CD4-positive, alpha-beta T cell treated with Interleukin-4 for 4 hours (primary cell): ENCODE results near the gene PTGER4.
A peak's percentile ranks its signal among the peaks of the same experiment; 100 is the strongest.

Source experiments
- DNase-seq: peaks from one replicate; pipeline ENCODE4 v3.0.0-alpha.2; 2020

The PTGER4 gene

DNA sequence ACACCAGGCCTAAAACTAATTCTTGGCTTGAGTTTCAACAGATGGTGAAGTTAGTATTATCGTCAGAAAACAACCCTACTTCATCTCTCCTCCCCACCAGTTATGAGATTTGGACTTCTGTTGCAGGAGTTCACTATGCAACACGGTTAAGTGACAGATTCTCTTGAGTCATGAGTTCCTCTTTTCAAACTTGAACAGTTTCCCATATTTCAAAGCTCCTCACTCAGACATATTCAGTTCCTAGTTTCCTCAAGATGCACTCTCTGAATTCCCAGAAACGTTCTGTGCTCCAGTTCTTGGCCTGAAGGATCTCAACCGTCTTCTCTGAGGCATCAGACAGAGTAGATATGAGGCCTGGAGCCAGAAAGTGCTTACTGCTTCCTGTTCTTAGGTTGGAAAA is 7.3 kb upstream of the PTGER4 start:
- DNase-seq, result no peak

DNA sequence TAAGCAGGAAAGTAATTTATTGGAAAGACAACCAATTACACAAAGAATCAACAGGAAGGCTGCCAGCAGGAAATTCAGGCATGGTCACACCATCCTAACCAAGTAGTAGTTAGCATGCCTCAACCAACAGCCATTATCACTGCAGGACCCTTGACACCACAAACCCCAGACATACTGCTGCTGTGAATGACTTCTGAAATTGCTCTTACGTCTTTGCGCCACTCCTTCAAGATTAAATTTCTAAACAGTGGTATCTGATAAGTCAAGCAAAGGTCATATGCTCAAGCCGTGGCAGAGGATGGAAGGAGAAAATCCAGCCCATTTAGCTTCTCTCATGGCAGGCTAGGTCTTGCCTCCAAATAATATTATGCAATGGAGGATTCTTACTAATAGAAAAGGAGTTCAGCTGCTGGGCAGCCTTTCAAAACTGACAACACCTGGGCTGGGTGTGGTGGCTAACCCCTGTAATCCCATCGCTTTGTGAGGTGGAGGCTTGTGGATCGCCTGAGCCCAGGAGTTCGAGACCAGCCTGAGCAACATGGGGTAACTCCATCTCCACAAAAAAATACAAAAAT is 5.0 kb upstream of the PTGER4 start:
- no peak for DNase-seq

DNA sequence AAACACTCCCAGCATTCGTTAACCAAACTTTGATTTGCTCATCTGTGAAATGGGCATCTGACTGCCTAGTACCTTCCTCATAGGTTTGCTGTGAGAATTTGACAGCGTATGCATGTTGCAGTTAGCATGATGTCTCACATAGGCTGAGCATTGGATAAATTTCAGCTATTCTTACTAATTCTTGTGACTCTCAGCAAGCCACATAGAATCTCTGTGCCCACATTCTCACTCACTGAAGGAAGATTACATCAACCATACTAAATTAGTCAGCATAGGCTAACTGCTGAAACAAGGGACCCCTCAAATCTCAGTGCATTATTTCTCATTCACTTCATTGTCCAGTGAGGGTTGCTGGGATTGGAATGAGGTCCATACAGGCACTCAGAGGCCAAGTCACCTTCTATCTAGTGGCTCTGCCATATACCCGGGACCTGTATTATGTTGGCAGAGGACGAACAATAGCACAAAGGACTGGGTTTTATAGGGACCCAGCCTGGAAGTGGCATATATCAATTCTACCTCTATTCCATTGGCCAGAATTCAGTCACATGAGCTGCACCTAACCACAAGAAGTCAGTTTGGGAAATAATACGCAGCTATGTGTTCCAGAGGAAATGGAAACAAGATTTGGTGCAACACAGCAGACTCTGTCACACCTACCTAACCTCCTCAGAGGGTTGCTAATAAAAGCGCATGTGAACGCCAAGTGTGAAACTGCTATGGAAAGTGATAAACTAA is 4.2 kb upstream of the PTGER4 start:
- DNase-seq, result peak; percentile 61

DNA sequence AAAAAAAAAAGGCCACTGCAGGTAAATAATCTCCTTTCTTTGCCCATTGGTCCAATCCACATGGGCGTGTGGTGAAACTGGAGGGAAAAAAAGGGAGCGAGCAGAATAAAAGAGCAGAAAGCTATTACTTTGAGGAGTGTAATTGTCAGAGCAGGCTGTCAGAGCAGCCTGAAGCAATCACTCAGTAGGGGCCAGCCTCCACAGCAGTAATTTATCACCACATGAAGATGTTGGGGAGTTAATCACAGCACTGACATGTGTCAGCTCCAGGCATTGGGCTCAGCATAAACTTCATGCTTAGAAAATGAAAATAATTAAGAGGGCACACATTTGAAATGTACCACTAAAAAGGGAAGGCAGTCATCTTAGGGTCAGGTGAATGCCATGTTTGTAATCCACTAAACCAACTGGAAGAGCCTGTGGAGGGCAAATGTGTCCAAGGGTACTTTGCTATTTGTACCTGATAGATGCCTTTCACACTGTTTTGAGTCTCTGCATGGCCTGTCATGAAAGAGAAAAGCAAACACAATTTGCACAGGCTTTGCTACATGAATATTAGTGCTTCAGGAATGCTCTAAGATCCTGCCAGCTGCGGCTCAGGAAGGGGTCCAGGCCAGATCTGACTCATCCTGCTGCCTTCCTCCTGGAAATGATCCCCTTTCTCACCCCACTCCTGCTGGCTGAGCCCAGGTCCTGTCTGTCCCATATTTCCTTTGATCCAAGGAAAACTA is 2.9 kb upstream of the PTGER4 start:
- no peak for DNase-seq

DNA sequence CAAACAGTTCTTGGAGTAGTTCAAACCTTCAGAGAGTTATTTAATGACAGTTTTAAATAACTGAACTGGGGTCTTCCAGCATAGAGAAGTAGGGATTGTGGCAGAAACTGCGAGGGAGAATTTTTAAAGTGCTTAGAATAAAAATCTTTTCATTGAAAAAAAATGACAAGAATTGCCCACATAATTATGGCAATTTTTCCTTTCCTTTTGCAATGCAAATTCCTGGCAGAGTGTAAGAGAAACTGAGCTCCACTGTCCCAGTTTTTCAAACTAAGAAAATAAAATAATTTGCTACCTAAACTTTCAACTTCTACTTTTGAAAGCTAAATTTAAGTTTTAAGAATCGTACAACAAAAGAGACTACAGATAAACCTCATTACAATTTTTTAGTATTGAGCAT is 2.3 kb upstream of the PTGER4 start:
- no peak for DNase-seq

DNA sequence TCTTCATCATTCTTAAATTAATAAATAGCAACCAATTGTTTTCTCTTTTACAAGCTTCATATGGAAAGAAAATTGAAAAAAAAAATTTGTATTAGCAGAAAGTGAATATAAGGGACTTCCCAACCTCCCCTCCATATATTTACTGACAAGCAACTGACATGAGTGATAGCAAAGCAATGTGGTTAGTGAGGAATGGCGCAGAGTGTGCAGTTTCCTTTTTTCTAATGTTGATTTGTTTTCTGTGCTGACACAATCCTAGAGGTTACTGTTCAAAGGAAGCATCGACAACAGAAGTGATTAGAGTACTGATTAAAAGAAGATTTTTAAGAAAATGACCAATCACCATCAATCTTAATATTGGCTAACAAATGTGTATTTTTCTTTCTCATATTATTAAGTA is 1.7 kb upstream of the PTGER4 start:
- peak; percentile 70 for DNase-seq

DNA sequence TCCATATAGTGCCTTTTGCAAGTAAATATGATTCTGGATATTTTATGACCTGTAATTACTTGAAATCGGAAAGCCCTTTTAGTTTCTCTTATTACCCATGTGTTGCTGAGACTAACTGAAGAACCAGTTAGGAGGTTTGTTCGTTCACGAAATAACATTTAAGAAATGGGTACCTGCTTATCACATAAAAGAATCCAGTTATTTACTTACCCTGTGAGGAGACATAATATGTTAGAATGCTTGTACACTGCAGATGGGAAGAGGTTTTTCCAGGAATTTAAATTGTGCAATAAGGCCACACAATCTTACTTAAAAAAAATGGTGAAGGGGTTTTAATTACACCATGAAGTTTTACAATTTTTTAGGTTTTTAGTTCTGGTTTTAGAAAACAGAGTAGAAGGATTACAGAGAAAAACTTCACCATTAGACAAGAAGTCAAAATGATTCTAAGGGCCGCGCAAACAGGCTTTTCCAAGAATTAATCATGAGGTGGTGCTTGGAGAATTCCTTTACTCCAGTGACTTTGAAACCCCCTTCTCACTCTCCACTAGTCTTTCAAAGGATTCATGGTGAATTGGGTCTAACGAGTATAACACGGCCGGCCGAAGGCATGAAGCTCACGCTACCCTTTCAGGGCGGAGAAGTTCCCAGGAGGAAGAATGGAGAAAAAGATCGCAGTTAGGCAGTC is 1.1 kb upstream of the PTGER4 start:
- no peak for DNase-seq

DNA sequence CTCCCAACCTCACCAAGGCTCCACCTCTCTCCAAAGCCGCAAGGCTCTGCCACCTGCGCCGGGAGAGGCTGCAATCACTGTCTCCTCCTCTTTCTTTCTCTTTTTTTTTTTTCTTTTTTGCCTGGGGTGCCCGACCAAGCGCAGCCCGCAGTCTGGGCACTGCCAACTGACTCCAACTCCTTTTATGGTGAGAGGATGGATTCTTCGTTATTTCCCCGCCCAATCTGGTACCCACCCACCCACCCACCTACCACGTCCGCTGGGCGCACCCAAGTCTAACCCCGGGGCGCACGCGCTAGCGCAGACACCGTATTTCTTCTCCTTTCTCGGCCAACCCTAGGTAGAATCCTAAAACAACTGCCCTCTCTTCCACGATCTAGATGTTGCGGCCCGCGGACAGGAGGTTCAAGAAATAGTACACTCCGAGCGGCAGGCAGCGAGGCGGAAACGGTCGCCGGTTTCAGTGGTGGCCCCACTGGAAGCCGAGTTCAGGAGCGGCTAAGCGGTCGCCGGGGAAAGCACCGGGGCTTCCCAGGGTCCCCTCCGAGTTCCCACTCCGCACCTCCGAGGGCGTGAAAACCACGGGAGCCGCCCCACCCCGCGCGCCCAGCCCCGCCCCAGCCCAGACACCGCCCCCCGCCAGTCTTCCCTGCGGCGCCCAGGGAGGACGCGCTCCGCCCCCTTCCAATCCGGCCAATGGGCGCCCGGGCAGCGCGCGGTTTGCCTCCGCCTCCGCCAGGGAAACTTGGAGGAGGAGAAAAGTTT is 385 bp upstream of the PTGER4 start:
- peak; percentile 91 for DNase-seq

DNA sequence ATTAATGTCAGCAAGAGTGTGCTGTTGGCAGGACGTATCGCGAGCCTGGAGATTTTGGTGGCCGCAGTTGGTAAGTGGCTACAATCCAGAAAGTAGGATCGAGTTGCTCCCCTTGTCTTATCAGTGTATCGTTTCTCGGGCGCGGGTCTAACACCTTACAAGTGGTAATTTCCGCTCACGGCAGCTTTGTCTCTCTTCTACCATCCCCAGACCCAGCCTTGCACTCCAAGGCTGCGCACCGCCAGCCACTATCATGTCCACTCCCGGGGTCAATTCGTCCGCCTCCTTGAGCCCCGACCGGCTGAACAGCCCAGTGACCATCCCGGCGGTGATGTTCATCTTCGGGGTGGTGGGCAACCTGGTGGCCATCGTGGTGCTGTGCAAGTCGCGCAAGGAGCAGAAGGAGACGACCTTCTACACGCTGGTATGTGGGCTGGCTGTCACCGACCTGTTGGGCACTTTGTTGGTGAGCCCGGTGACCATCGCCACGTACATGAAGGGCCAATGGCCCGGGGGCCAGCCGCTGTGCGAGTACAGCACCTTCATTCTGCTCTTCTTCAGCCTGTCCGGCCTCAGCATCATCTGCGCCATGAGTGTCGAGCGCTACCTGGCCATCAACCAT is 1.1 kb downstream of the PTGER4 start:
- DNase-seq, result peak; percentile 52

DNA sequence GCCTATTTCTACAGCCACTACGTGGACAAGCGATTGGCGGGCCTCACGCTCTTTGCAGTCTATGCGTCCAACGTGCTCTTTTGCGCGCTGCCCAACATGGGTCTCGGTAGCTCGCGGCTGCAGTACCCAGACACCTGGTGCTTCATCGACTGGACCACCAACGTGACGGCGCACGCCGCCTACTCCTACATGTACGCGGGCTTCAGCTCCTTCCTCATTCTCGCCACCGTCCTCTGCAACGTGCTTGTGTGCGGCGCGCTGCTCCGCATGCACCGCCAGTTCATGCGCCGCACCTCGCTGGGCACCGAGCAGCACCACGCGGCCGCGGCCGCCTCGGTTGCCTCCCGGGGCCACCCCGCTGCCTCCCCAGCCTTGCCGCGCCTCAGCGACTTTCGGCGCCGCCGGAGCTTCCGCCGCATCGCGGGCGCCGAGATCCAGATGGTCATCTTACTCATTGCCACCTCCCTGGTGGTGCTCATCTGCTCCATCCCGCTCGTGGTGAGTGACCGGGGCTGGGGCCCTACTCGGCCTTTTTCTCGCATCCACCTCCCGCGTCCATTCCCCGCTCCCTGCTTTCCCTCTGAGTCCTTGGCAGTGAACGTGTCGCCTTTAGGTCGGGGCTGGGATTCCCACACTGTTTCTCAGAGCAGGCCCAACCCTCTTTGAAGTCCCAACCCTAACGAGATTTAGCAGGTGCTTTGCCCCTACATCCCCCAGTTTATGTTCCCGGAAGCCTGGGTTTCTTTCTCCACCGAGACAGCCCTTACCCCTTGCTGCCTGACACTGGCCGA is 1.8 kb downstream of the PTGER4 start:
- peak; percentile 39 for DNase-seq

DNA sequence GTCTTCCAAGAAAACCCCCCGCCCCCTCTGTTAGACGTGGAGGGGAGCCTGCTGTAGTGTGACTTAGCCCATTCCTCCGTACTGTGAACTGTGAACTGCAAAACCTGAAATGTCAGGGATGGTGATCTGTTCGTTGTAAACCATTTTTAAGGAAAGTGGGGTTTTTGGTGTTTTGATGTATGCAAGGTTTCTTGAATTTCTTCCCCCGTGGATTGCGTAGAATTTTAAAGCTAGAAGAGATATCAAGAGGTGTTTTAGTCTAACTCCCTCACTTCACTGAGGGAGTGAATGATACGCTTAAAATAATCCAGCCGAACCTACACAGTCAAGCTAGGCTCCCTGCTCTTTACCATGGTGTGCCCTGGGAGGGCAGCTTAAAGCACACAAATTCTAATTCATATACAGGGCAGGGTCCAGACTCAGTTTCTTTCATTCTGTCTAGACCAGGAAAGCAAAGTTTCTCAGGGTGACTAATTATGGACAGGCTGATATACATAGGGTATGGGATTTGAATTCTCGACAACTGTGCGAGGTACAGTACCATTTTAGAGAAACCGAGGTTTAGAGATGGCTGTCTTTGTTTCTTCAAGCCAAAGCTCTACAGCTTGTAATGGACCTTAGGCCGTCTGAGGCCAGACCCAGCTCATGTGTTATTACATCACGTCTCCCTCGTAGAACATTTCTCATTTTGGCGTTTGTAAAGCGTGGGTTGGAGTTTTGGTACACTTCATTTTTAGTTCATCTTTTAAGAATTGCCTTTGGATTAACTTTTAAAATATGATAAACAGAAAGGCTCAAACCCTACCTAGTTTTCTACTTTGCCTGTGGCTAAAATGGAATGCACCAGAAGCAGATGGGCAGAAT is 2.7 kb downstream of the PTGER4 start:
- no peak for DNase-seq

DNA sequence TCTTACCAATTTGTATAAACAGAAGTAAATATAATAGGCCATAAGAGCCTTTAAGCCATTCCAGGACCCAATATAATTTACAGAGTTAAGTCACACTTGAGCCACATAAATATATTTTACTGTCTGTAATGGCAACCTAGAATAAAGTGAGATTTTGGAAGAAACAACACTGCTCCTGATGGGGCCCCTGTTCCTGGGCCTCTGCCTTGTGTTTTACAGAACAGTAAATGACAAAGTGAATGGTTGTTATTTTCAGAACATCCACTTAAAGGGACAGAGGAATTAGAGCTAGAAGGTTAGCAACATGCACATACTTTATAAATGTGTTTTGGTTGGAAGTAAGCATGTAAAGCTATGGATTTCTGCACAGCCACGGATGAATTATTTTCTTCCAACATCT is 3.6 kb downstream of the PTGER4 start:
- DNase-seq, result no peak

DNA sequence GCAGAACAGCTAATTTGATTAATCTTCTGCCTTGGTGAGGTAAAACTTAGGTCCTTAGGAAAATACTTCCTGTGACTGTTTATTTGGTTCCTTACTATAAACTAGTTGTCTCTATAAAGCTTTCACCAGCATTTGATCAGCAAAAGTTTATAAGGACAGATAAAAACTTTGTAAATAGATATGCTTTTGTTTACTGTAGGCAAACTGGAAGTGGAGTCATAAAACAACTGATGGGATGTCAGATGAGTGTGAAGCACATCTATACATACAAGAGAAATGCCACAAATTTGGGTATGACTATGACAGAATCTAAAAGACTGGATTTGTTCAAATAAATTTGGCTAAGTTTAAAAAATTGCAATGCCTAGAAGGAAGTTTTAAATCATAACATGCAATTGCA is 5.5 kb downstream of the PTGER4 start:
- no peak for DNase-seq

DNA sequence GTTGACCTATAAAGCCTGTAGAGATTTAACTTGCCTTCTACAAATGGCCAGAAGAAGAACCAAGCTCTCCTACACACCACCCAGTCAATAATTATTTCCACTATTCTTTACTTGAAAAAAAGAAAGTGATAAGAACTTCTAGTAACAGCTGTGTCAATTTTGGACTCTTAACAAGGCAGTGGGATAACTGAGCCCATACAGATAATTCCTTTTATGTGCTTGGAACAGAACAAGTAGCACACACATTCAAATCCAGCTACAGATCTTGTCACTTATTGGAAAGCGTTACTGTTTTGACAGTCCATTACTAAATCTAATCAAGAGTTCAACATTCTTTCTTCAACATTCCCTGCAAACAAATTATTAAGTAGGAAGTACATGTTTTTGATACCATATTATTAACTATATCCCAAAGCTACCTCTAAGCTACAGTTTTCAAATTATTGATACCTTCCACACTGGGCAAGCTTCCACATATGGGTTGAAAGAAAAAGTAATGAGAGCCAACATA is 6.3 kb downstream of the PTGER4 start:
- DNase-seq, result no peak

DNA sequence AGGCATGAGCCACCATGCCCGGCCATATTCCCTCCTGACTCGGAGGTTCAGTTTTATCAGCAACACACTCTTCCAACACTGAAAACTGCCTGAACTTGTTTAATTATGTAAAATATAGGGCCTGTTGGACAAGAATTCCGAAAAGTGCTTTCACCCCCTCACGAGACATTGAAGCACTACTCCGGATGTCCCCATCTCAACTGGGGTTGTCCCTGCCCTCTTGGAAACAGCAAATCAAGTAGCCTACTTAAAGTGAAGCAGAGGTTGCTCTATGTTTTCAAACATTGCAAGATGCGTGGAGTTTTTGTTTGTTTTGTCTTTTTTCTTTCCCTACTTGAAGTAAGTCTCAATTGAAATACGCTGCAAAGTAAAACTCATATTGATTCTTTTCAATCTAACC is 7.6 kb downstream of the PTGER4 start:
- DNase-seq, result peak; percentile 53

DNA sequence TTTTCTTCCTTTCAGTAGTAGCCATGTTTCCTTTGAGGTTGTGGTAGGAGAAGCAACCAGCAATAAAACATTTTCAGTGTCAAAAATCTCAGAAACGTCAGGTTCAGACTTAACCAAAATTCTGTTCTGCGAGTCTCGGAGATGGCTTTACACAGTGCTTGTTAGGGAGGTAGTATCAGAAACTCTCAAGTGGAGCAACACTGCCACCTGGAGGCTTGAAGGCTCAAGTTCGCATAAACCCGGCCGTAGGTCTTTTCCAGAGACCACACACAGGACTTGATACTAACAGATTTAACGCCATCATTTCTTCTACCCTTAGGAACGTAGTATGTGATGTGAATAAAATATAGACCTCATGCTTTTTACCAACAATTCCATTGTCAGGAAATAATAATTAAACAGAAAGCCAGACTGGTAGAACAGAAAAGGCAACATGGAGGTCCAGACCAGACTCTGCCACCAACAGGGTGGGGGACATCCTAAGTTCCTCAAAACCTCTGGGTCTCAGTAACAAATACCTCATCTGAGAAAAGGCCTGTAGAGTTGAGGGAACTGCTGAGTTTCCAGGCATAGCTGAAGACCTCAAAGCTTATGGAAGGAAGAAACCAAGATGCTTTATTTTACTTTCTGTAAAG is 8.5 kb downstream of the PTGER4 start:
- peak; percentile 89 for DNase-seq

DNA sequence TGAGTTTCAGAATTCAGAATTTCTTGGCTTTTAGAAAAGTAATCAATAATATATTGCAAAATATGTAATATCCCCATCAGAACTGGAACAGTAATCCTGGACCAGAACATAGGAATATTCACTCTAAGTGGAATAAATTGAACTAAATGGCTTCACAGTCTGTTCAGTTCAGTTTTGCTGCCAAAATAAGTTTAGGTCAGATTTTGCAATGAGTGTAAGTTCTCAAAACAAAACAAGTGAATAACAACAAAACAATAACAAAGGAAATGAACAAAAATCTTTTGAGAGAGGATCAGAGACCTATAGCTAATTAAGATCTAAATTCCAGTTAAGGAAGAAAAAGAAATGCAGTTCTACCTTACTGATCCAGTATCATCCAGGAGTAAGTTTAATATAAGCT is 9.3 kb downstream of the PTGER4 start:
- DNase-seq, result no peak

DNA sequence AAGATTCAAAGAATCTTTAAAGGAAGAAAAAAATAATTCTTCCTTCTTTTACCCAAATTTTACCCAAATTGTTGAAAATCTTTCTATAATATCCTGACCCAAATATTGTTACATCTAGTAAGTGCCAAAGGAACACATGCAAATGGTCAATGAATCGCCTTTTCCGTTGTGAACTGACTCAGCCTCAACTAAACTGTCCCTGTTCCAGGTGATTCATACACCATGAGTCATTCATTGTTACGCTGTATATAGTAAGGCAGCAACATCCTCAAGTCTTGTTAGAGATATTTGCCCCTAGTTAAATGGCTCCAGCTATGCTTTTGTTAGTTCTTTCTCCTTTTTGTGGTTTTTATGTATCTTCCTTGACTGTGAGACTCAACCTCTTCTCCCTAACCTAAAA is 9.7 kb downstream of the PTGER4 start:
- DNase-seq, result peak; percentile 82

DNA sequence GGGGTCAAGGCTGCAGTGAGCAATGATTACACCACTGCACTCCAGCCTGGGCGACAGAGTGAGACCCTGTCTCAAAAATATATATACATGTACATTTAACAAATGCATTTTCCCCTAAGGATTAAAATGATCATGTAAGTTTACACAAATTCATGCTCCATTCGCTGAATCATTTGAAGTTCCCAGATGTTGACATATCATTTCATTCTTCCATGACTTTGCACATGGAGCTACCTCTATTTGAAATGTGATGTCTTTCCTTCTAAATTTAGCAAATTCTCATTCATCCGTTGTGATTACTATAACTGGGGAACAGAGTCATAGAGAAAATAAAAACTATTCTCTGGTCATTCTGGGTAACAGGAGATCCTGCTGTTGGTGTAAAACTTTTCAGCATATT is 10.6 kb downstream of the PTGER4 start:
- DNase-seq, result no peak

DNA sequence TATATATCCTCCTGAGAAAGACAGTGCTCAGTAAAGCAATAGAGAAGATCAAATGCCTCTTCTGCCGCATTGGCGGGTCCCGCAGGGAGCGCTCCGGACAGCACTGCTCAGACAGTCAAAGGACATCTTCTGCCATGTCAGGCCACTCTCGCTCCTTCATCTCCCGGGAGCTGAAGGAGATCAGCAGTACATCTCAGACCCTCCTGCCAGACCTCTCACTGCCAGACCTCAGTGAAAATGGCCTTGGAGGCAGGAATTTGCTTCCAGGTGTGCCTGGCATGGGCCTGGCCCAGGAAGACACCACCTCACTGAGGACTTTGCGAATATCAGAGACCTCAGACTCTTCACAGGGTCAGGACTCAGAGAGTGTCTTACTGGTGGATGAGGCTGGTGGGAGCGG is 12.2 kb downstream of the PTGER4 start:
- no peak for DNase-seq
